Measurements from ENCODE around the gene PTCD2. TPM values are rescaled to one million over a fixed set of nuclear protein-coding genes. Genes with fewer than 3 reads are reported as not detected.

The PTCD2 gene
- total RNA-seq, 1 donor from 2014 or later = 7.2 TPM

GRCh38 chr5:72347801-72348308 lies 27.7 kb downstream of the PTCD2 start:
- DNase-seq = no peak

- DNase-seq = no peak
These were observed 31.2 kb downstream of the PTCD2 start for GRCh38 chr5:72351376-72351775.

DNA sequence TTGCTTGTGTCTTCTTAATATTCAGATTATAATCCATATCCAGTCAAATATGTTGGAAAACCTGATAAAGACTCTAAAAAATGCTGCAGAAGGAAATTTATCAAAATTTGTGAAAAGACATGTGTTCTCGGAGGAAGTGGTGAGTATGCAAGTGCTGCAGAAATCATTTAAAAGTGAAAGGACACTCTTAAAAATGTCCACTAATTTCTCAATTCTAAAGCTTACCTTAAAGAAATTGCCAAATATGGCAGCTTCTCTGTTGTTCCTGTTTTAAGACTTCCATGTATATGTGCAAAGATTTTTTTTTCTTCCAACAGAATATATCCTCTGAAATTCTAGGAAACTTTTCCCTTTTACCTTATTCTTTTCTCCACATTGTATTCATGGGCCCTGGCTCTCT lies 32.4 kb downstream of the PTCD2 start:
- DNase-seq = no peak

DNA sequence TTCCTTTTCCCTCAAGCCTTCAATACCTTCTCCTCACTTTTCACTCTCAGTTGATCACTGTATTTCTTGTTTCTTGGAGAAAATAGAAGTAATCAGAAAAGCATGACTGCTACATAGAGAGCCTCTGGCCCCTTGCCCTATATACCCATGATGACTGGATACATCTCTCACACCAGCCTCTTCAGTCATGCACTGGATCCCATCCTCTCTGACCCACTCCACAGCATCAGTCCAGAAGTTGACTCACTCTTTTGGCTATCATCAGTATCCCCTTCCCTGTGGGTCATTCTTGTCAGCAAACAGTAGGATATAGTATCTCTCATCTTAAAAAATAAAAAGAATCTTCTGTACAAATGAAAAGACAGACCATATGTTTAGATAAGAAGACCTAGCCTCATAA lies 32.9 kb downstream of the PTCD2 start:
- DNase-seq = no peak

DNA sequence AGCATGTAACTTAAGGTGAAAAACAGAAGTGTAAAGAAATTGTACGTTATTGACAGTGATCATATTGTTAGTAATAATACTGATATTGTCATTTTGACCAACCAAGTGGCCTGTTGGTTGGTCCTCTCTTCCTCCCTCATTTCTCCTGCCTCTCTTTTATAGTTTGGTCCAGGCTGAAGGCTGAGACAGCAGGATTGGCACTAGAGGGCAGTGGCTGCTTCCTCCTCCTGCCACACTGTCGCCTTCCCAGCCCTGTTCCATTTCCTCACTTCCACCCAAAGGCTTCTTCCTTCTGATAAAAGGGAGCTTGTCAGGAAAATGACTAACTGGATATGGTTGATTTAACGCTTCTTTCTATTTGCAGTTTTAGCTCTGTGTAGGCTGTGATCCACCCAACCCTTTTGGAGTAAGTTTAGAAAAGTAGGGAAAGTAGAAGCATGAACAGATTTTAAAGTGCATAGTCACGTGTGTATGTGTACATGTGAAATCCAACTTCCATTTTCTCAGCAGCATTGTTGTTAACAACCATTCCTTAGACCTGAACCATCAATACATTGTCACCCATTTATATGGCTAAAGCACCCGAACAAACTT lies 35.6 kb downstream of the PTCD2 start:
- no peak for DNase-seq

- DNase-seq = no peak
These were observed 36.2 kb downstream of the PTCD2 start for GRCh38 chr5:72356361-72356760.

DNA sequence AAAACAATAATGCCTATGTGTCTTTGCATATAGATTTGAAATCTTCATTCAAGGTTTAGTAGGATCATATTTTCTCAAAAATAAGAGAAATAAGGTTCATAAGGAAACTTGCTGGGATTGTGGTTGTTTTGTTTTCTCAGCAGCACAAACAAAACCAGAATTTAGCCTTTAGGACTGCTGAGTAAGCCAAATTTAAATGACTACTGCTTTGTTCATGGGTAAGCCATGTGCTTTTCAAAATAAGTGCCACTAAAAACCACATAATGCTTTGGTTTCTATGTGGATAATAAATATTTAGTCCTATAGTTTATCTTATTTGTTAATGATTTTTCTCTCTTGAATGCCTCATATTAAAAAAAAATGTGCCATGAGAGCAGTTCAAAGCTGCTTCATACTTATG lies 38.8 kb downstream of the PTCD2 start:
- DNase-seq = no peak

DNA sequence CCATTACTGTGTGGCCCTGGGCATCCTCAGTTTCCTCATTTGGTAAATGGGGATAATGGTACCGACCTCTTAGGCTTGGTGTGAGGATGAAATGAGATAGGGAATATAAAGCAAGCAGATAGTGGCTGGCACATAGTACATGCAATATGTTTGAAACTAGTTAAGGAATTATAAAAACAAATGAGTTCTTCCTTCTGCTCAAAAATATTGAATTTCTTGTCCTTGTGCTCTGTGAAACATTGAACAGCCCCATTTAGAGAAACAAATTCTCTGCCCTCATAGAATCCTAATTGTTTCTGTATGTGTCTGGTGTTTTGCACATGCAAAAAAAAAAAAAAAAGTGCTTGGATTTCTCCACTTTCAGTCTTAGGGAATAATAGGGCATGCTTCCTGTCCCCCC lies 39.7 kb downstream of the PTCD2 start:
- DNase-seq = no peak

GRCh38 chr5:72363166-72363802 lies 43.1 kb downstream of the PTCD2 start:
- no peak for DNase-seq

DNA sequence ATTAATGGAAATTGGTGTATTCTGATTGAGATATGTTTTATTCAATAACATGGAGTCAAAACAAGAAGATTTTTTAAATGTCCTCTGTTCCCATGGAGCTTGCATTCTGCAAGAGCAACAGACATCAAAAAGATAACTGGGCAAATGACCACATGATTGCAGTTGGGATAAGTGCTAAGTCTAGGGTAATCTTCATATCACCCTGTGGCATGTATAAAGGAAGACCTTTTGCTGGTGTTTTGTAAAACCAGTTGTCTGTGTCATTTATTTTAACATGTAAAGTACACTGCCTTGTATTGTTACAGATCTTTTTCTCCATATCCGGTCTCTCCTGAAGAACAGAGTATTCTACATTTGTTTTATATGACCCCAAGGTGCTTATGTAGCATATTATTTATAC lies 44.0 kb downstream of the PTCD2 start:
- DNase-seq = no peak

DNA sequence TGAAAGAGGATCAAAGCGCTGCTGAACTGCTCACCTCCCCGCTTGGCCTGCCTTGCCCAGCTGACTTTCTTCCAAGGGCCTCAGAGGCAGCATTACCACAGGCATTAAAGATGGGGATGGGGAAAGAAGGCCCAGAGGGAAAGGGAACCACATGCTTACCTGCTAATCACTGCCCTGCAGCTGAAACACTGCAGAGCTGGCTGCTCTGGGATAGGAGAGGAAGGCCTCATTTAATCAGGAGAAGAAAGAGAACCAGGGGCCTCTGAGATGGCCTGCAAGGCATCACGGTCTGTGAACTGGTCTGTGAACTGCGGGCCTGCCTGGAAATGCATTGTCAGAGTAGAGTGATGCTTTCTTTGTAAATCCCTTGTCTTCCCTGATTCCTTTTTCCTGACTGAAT lies 44.8 kb downstream of the PTCD2 start:
- no peak for DNase-seq

GRCh38 chr5:72366324-72366976 lies 46.3 kb downstream of the PTCD2 start:
- peak; percentile 69 for DNase-seq

GRCh38 chr5:72368271-72368670 lies 48.1 kb downstream of the PTCD2 start:
- no peak for DNase-seq

DNA sequence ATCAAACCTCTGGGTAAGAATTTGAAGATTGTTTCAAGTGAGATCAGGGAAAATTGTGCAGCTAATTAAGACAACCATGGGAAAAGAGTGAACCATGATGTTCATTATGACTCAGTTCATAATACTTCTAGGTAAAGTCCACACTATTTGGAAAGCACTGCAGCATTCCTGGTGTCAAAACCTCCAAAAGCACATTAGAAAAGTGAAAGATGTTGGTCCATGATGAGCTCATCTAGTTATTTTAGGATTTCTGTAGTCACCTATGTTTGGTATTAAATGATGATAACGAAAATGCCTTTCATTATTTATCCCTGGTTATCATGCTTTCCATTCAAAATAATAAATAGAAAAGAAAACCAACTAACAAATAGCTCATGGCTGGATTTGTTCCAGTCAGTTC lies 49.1 kb downstream of the PTCD2 start:
- DNase-seq = no peak

GRCh38 chr5:72369711-72370110 lies 49.5 kb downstream of the PTCD2 start:
- DNase-seq = no peak

GRCh38 chr5:72372331-72372730 lies 52.2 kb downstream of the PTCD2 start:
- DNase-seq = no peak

- DNase-seq = no peak
These were observed 52.8 kb downstream of the PTCD2 start for GRCh38 chr5:72372923-72373322.

DNA sequence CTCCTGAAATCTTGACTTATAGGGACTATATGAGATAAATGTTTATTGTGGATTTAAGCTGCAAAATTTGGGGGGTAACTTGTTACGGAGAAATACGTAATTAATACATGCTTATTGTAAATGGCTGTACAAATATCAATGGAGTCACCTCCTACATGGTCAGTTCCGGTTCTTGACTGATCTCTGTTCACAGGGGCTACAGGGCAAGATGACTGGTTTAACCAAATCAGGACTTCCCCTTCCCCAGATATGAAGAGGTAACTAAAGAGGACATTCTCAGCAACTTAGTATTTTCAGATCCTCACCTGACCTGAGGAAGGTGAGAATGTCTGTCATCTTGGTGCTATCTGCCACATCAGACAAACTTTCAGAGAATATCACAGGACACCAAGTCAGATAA lies 54.7 kb downstream of the PTCD2 start:
- DNase-seq = no peak

- no peak for DNase-seq
These were observed 56.2 kb downstream of the PTCD2 start for GRCh38 chr5:72376381-72376780.

GRCh38 chr5:72377910-72378638 lies 57.9 kb downstream of the PTCD2 start:
- DNase-seq = peak; percentile 52

- DNase-seq = no peak
These were observed 58.6 kb downstream of the PTCD2 start for GRCh38 chr5:72378639-72379289.

DNA sequence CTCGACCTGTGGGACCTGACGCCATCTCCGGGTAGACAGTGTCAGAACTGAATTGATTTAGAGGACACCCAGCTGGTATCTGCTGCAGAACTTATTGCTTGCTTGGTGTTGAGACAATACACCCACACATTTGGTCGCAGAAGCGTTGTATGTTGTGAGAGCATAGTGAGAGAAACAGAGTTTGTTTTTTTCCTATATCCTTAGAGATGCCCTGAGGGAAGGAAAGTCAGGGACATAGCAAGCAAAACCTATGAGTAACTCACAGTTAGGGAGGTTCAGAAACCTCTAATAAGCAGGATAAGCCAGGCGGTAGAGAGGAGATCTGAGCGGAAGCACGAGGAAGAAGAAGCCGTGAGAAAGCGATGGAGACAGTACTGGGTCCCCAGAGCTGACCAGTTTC lies 59.8 kb downstream of the PTCD2 start:
- DNase-seq = no peak

Measured in skin of body (tissue), 2 donors.